Ascending aorta (tissue), 2 donors: ENCODE measurements around the gene ZCCHC8. TPM values are rescaled to one million over a fixed set of nuclear protein-coding genes. Genes with fewer than 3 reads are reported as not detected.

Experiments
- DNase-seq, 2 donors: peaks; one replicate each; pipeline ENCODE4 v3.0.0-alpha.2; 2019; ENCODE audit warnings: low spot score in 2 of 2
- H3K27ac ChIP-seq, 2 donors: fragments of 200-600 bp; sonication (generic); one replicate each; pipeline ENCODE4 v1.5.1; 2016 to 2017; ENCODE audit warnings: mild to moderate bottlenecking in 1 of 2
- H3K27me3 ChIP-seq: fragments of 200-600 bp; sonication (generic); one replicate; pipeline ENCODE4 v1.5.1; 2017
- H3K36me3 ChIP-seq, 2 donors: fragments of 200-600 bp; sonication (generic); one replicate each; pipeline ENCODE4 v1.5.1; 2016
- H3K4me1 ChIP-seq, 2 donors: fragments of 200-600 bp; sonication (generic); one replicate each; pipeline ENCODE4 v1.5.1; 2016 to 2017; ENCODE audit warnings: mild to moderate bottlenecking in 1 of 2
- H3K4me3 ChIP-seq, 2 donors: fragments of 200-600 bp; sonication (generic); one replicate each; pipeline ENCODE4 v1.5.1; 2016 to 2017; ENCODE audit warnings: mild to moderate bottlenecking in 1 of 2
- H3K9me3 ChIP-seq, 2 donors: fragments of 200-600 bp; sonication (generic); one replicate each; pipeline ENCODE4 v1.5.1; 2016
- CTCF ChIP-seq, 3 experiments: fragments of 200-600 bp in 2 of 3; fragments of 450-650 bp in 1 of 3; sonication (generic) in 2 of 3; IDR thresholded peaks; one replicate each; pipeline ENCODE4 v1.5.1; 2016 to 2019; ENCODE audit warnings: antibody characterized with exemption in 3 of 3, mild to moderate bottlenecking in 1 of 3, moderate library complexity in 1 of 3
- intact Hi-C: fragments of 100-400 bp; cut with DNase I; formaldehyde crosslinking; loops from one replicate; pipeline ENCODE4 v1.15.1; 2023
- total RNA-seq: library from RNA; depleted of rRNA; stranded (reverse); fragments of >200 nt; gene quantifications from one replicate; pipeline ENCODE4 v1.1.0, GENCODE V29; 2016

ZCCHC8 gene
- total RNA-seq, 1 donor from 2014 or later = 6.4 TPM

DNA sequence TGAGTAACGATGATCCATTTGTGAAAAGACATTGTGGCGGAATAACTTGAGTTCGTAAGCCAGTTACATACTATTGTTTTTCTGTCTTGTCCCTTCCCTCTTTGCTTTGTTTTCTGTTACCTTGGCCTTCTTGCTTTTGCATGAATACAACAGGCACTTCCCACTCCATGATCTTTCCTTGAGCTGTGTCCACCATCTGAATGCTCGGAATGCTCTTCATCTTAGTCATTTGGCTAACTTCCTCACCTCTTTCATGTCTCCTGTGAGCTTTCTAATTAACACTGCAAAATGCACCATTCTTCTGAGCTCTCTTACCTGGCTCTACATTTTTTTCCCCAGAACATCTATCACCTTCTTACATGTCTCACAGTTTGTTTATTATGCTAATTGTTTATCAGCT is 36.3 kb upstream of the ZCCHC8 start:
- no peak for DNase-seq
- intact Hi-C loops = no loop called here
- Histone ChIP-seq H3K36me3 (no peaks in the 10 kb centered on the region), H3K27ac (no peak overlapping the region), H3K4me1 (no peaks in the 10 kb centered on the region), H3K4me3 (no peak overlapping the region), H3K27me3 (no peaks in the 10 kb centered on the region), H3K9me3 (no peaks in the 10 kb centered on the region)
- TF ChIP-seq CTCF (IDR thresholded peaks at IDR 0.05) = no peak

DNA sequence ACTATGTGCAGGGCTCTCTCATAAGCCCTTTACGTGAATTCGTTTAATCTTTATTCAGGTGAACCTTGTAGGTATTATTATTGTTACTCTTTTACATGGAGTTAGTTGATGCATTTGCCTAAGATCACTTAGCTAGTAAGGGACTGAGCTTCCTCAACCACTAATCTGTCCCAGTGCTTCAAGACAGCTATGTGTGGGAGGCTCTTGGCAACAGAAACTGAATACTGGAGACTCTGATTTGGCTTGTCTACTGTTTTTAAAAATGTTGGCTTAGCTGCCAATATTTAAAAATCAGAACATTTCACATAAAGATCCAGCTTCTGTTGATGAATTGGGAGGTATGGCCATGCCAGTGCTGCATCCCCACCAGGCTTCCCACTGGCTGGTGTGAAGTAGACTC is 33.1 kb upstream of the ZCCHC8 start:
- H3K27me3 ChIP-seq = no peaks in the 10 kb centered on the region
- no peaks in the 10 kb centered on the region for H3K36me3 ChIP-seq
- TF ChIP-seq CTCF (IDR thresholded peaks at IDR 0.05) = no peak
- no peak overlapping the region for H3K27ac ChIP-seq
- DNase-seq = no peak
- intact Hi-C loops = no loop called here
- H3K9me3 ChIP-seq = no peaks in the 10 kb centered on the region
- no peaks in the 10 kb centered on the region for H3K4me1 ChIP-seq
- H3K4me3 ChIP-seq = no peak overlapping the region

DNA sequence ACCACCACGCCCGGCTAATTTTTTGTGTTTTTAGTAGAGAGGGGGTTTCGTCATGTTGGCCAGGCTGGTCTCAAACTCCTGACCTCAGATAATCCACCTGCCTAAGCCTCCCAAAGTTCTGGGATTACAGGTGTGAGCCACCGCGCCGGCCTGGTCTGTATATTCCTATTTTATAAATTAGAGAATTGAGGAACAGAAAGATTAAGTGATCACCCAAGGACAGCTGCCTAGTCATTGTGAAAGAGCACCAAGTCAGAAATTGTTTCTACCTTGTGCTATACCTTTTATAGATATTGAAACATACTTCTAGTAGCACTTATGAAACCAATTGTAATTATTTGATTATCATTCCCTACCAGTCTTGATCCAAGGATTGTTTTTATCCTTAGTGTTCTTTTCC is 28.3 kb upstream of the ZCCHC8 start:
- Histone ChIP-seq H3K27me3 (no peaks in the 10 kb centered on the region), H3K9me3 (no peaks in the 10 kb centered on the region), H3K4me1 (peaks cover 7 to 15% of the 10 kb centered on the region in 2 donors), H3K36me3 (peaks cover 4 to 8% of the 10 kb centered on the region in 2 donors), H3K27ac (no peak overlapping the region), H3K4me3 (no peak overlapping the region)
- no peak for DNase-seq
- TF ChIP-seq CTCF (IDR thresholded peaks at IDR 0.05) = no peak
- intact Hi-C loops = no loop called here

GRCh38 chr12:122528582-122528981 is 27.9 kb upstream of the ZCCHC8 start:
- no peak for TF ChIP-seq CTCF (IDR thresholded peaks at IDR 0.05)
- intact Hi-C loops = no loop called here
- Histone ChIP-seq H3K9me3 (no peaks in the 10 kb centered on the region), H3K4me3 (no peak overlapping the region), H3K4me1 (peaks cover 7 to 15% of the 10 kb centered on the region in 2 donors), H3K36me3 (peaks cover 4 to 8% of the 10 kb centered on the region in 2 donors), H3K27me3 (no peaks in the 10 kb centered on the region), H3K27ac (no peak overlapping the region)
- DNase-seq = no peak

DNA sequence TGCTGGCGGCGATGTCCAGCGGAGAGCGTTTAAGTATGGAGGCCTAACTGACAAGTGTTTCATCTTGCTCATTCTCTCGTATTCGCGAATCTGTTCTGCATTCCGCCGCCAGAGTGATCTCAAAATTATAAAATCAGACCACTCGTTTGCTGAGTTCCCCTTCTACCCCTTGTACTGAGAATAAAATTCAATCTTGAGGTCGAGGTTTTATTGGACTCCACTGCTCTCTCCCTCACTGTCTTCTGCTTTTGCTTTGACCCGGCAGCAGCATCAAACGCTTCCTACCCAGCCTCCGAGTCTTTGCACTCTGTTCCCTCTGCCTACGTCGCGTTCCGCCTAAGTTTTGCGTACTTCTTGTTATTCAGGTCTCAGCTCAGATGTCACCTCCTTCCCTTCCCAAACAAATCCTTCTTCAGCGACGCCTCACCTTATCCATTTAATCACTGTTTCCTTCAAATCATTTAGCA is 26.8 kb upstream of the ZCCHC8 start:
- DNase-seq = no peak
- intact Hi-C loops = loop anchor here (1.0 to 2.0 kb wide), 4 partner anchors 225 to 705 kb away; partner anchors contain the start of genes DENR, DIABLO, MPHOSPH9 and MTRFR

More for the DNA sequence above, 26.8 kb upstream of the ZCCHC8 start:
- TF ChIP-seq CTCF (IDR thresholded peaks at IDR 0.05) = no peak
- H3K27me3 ChIP-seq = no peaks in the 10 kb centered on the region
- H3K4me1 ChIP-seq = peaks cover 14 to 21% of the 10 kb centered on the region in 2 donors
- peak overlapping the region in 1 of 2 donors; percentile 31 for H3K27ac ChIP-seq
- H3K9me3 ChIP-seq = no peaks in the 10 kb centered on the region
- peaks cover 7 to 8% of the 10 kb centered on the region in 2 donors for H3K36me3 ChIP-seq
- H3K4me3 ChIP-seq = peak overlapping the region; percentile 59 to 96
